ACC112 (cell line): ENCODE measurements around the gene WNT8B.

Source experiments
- H2AFZ ChIP-seq: fragments of 200-600 bp; sonication (generic); one replicate; pipeline ENCODE4 v1.6.0; 2017; ENCODE audit warnings: antibody characterized with exemption, low read length; ENCODE audit not compliant: unreplicated experiment
- H3K27ac ChIP-seq: fragments of 200-600 bp; sonication (generic); 2 replicates; pipeline ENCODE4 v1.5.1; 2014; ENCODE audit warnings: low read depth, mild to moderate bottlenecking, antibody characterized with exemption, low read length, moderate library complexity
- H3K27me3 ChIP-seq: fragments of 200-600 bp; sonication (generic); 2 replicates; pipeline ENCODE4 v1.6.1; 2014; ENCODE audit warnings: mild to moderate bottlenecking, antibody characterized with exemption, low read length, moderate library complexity, mixed read lengths; ENCODE audit not compliant: insufficient read depth
- H3K36me3 ChIP-seq: fragments of 200-600 bp; sonication (generic); 2 replicates; pipeline ENCODE4 v1.6.1; 2016; ENCODE audit warnings: mild to moderate bottlenecking, antibody characterized with exemption, low read length, moderate library complexity, mixed read lengths; ENCODE audit not compliant: insufficient read depth
- H3K4me1 ChIP-seq: fragments of 200-600 bp; sonication (generic); one replicate; pipeline ENCODE4 v1.6.1; 2016; ENCODE audit warnings: low read length, mixed read lengths; ENCODE audit not compliant: insufficient read depth, unreplicated experiment, control insufficient read depth
- H3K4me3 ChIP-seq: fragments of 200-600 bp; sonication (generic); 2 replicates; pipeline ENCODE4 v1.5.1; 2014; ENCODE audit warnings: mild to moderate bottlenecking, low read depth, low read length
- H3K79me2 ChIP-seq: fragments of 200-600 bp; sonication (generic); one replicate; pipeline ENCODE4 v1.6.0; 2016; ENCODE audit warnings: low read length; ENCODE audit not compliant: control insufficient read depth, unreplicated experiment, insufficient read depth

WNT8B gene, protein sequence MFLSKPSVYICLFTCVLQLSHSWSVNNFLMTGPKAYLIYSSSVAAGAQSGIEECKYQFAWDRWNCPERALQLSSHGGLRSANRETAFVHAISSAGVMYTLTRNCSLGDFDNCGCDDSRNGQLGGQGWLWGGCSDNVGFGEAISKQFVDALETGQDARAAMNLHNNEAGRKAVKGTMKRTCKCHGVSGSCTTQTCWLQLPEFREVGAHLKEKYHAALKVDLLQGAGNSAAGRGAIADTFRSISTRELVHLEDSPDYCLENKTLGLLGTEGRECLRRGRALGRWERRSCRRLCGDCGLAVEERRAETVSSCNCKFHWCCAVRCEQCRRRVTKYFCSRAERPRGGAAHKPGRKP

DNA sequence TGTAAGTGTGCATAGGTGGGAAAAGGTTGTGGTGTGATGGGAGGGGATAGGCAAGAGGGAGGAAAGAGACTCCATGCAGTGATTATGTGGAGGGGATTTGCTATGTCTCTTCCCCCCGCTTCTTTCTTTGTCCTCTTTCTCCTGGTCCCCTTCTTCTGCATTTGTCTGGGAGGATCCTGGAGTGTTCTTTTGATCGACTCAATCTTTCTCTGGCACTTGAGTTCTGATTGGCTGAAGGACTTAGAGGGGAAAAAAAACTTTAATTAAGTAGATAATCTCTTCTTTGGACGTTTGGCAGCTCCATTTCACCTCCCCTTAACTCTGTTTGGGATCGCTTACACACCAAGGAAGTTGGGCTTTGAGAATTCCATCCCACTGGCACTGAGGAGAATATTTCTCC is at the start of gene WNT8B:
Gene WNT8B, plus strand, starts transcription at position 301 of the 400 bp plus-strand sequence. CDS start 160 bp downstream, outside the sequence.
- Histone ChIP-seq H3K4me3 (no peak within 1 kb of the TSS), H2AFZ (no peak within 1 kb of the TSS), H3K79me2 (no peaks in the 10 kb centered on the region), H3K36me3 (no peaks in the 10 kb centered on the region), H3K4me1 (no peaks in the 10 kb centered on the region), H3K27ac (no peak within 1 kb of the TSS), H3K27me3 (peaks cover 51% of the 10 kb centered on the region)

DNA sequence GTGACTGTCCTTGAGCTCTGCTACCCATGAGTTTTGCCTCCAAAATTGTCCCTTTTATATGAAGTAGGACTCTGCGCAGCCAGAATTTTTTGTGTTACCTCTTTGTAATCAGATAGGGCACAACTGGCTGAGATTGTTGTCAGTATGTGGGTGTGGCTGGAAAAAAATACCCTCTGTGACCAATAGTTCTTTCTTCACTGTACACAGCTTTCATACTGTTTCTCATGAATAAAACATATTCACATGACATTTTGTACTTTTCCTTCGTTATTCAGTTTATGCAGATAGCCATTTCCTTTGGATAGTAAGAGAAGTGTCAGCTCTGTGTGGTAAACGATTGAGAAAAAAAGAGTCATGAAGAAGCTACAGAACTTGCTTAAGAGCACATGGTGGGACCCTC is 49.6 kb upstream of the WNT8B start:
- no peak overlapping the region for H3K27ac ChIP-seq
- H3K4me3 ChIP-seq: no peak overlapping the region
- peaks cover 5% of the 10 kb centered on the region; the same call in 1 of the 2 replicates for H3K27me3 ChIP-seq
- H3K79me2 ChIP-seq: no peaks in the 10 kb centered on the region
- H3K4me1 ChIP-seq: no peaks in the 10 kb centered on the region
- no peak overlapping the region for H2AFZ ChIP-seq
- H3K36me3 ChIP-seq: no peaks in the 10 kb centered on the region

DNA sequence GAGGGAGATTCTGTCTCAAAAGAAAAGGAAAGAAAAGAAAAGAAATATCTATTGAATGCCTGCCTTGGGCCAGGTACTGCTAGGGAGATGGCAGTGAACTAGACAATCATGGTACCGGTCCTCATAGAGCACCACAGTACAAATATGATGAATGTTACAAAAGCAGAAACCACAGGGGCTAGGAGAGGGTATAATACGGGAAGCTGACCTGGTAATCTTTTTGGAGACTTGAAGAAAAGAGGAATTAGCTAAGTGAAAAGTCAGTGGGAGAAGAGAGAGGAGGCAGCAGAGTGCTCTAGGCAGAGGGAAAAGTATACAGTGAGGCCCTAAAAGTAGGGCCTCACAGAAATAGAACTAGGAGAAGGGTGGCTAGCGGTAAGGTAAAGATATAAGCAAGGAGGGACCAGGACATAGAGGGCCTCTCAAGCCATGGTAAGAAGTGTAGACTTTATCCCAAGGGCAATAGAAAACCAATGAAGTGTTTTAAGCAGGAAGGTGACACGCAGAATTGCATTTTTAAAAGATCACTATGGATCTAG is 42.8 kb upstream of the WNT8B start:
- Histone ChIP-seq H3K36me3 (no peaks in the 10 kb centered on the region), H3K79me2 (no peaks in the 10 kb centered on the region), H2AFZ (no peak overlapping the region), H3K4me3 (no peak overlapping the region), H3K27me3 (peaks cover 17% of the 10 kb centered on the region; the same call in 1 of the 2 replicates), H3K27ac (no peak overlapping the region), H3K4me1 (no peaks in the 10 kb centered on the region)

DNA sequence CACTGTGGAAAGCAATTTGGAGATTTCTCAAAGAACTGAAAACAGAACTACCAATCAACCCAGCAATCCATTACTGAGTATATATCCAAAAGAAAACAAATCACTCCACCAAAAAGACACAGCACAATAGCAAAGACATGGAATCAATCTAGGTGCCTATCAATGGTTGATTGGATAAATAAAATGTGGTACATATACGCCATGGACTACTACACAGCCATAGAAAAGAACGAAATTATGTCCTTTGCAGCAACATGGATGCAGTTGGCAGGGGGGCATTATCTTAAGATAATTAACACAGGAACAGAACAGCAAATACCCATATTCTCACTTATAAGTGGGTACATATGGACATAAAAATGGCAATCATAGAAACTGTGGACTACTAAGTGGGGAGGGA is 35.4 kb upstream of the WNT8B start:
- Histone ChIP-seq H3K27me3 (no peaks in the 10 kb centered on the region), H2AFZ (no peak overlapping the region), H3K4me3 (no peak overlapping the region), H3K27ac (no peak overlapping the region), H3K79me2 (no peaks in the 10 kb centered on the region), H3K4me1 (no peaks in the 10 kb centered on the region), H3K36me3 (no peaks in the 10 kb centered on the region)

DNA sequence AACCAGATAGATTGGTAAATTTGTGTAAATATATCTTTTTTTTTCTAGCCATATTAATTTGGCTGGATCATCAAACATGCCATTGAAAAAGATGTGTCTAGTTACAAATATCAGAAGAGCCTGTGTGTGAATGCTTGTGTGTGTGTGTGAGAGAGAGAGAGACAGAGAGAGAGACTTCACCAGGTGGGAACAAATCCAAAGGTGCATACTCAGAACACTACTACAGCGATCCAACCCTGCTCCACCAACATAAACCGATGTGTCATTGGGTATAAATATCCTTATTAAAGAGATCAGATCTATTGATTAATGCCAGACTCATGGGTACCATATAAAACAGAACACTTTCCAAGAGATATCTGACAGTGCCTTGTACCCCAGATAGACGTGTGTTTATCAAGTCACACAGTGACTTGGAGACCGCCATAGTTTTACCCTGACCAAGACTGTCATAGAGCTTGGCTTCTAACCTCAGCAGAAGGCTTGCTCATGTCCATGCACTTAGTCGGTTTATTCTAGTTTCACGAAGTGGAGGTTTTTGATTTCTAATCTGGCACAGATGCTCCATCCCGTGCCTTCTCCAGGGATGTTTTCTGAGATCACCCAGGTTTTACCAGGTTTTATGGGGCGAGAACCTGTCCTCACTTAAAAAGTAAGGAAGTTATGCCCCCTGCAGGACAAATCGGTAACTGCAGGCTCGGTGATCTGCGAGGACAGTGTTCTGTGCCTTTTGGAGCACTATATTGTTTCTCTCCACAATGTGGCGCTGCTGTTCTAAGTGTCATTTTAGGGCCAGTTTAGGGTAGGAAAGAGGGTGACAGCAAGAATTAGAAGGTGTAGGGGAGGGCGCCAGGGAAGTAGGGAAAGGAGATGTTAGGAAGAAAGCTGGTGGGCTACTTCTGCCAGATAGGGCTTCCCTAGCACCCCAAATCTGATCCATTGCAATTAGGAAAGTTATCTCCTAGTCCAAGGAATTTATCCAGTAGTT is 29.3 kb upstream of the WNT8B start:
- Histone ChIP-seq H3K4me3 (no peak overlapping the region), H3K4me1 (no peaks in the 10 kb centered on the region), H2AFZ (no peak overlapping the region), H3K27ac (no peak overlapping the region), H3K36me3 (no peaks in the 10 kb centered on the region), H3K27me3 (no peaks in the 10 kb centered on the region), H3K79me2 (no peaks in the 10 kb centered on the region)

DNA sequence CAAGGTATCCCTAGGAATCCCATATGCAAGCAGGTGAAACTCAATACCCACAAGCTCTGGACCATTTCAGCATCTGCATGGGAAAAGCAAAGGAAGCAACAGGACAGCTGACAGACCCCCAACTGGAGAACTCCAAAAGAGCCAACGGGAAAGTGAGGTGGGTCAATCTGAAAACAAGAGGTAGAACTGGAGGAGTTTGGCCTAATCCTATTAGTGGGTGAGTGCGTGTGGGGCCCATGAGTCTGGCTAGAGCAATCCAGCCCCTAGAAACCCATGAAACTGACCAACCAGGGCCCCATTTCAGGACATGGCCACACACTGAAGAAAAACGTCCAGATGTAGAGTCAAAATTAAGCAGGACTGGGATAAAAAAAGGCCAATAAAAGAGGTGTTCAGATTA is 26.6 kb upstream of the WNT8B start:
- Histone ChIP-seq H3K4me1 (no peaks in the 10 kb centered on the region), H2AFZ (no peak overlapping the region)

DNA sequence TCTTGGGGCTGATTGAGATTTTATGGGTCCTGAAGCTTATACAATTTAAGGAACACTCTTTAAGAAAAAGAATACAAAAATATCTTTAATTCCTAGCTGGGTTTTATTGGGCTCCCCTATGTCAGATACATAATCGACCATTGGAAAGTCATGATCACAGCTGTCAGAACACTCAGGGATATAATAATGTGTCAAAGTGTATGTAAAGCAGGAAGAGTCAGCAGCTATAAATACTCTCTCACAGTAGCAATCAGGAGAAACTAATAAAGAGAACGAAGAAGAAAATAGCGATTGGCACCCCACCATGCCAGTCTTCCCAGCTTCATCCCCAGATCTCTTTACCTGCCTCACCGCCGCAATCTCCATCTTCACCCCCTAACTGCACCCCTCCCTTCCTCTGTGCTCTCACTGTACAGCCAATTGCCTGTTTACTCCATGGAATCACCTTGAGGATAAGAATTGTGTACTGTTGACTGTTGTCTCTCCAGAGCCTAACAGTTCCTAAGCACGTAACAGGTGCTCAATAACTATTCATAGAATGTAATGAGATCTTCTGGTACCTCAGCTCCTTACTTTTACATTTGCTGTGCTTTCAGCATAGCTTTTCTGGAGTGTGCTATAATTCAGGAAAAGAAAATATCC is 24.0 kb upstream of the WNT8B start:
- H3K36me3 ChIP-seq: no peaks in the 10 kb centered on the region
- no peak overlapping the region for H3K4me3 ChIP-seq
- H3K27ac ChIP-seq: no peak overlapping the region
- H3K79me2 ChIP-seq: no peaks in the 10 kb centered on the region
- H2AFZ ChIP-seq: no peak overlapping the region
- 0 out of 2 replicates have a peak, but pooled peaks cover 3% of the 10 kb centered on the region for H3K27me3 ChIP-seq
- H3K4me1 ChIP-seq: no peaks in the 10 kb centered on the region

More for the DNA sequence above, 26.6 kb upstream of the WNT8B start:
- no peaks in the 10 kb centered on the region for H3K36me3 ChIP-seq
- H3K79me2 ChIP-seq: no peaks in the 10 kb centered on the region
- no peak overlapping the region for H3K27ac ChIP-seq
- H3K27me3 ChIP-seq: no peaks in the 10 kb centered on the region
- H3K4me3 ChIP-seq: no peak overlapping the region

DNA sequence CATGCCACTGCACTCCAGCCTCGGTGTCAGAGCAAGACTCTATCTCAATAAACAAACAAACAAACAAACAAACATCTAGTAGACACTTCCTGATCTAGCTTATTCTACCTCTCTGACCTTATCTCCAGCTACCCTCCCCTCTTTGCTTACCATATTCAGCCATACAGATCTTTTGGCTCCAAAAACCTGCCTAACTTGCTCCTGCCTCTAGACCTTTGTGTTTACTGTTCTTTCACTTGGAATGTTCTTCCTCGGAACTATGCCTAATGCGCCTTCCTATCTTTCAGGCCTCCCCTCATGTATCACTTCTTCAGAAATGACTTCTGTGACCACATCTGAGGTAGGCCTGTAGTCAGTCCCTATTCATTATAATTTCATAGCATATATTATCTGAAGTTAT is 20.3 kb upstream of the WNT8B start:
- no peaks in the 10 kb centered on the region for H3K36me3 ChIP-seq
- H3K27me3 ChIP-seq: 0 out of 2 replicates have a peak, but pooled peaks cover 13% of the 10 kb centered on the region
- H3K4me1 ChIP-seq: no peaks in the 10 kb centered on the region
- H3K27ac ChIP-seq: no peak overlapping the region
- no peaks in the 10 kb centered on the region for H3K79me2 ChIP-seq
- no peak overlapping the region for H3K4me3 ChIP-seq
- H2AFZ ChIP-seq: no peak overlapping the region

DNA sequence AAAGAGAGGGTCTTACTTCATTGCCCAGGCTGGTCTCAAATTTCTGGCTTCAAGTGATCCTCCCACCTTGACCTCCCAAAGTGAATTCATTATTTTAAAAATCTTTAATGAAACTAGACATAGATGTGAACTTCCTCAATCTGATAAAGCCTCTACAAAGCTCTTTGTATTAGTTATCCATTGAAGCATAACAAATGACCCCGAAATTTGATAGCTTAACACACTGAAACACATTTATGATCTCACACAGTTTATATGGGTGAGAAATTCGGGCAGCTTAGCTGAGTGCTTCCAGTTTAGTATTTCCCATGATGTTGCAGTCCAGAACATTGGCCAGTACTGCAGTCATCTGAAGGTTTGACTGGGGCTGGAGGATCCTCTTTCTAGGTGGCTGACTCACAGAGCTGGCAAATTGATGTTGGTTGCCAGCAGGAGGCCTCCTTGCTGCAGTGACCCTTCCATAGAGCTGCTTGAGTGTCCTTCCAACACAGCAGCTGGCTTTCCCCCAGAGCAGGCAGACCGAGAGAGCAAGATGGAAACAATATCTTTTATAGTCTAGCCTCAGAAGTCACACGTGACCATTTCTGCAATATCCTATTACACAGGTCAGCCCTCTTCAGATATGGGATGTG is 16.6 kb upstream of the WNT8B start:
- H3K27me3 ChIP-seq: 0 out of 2 replicates have a peak, but pooled peaks cover 13% of the 10 kb centered on the region
- no peaks in the 10 kb centered on the region for H3K79me2 ChIP-seq
- no peaks in the 10 kb centered on the region for H3K4me1 ChIP-seq
- H2AFZ ChIP-seq: no peak overlapping the region
- no peak overlapping the region for H3K27ac ChIP-seq
- H3K36me3 ChIP-seq: no peaks in the 10 kb centered on the region
- no peak overlapping the region for H3K4me3 ChIP-seq

DNA sequence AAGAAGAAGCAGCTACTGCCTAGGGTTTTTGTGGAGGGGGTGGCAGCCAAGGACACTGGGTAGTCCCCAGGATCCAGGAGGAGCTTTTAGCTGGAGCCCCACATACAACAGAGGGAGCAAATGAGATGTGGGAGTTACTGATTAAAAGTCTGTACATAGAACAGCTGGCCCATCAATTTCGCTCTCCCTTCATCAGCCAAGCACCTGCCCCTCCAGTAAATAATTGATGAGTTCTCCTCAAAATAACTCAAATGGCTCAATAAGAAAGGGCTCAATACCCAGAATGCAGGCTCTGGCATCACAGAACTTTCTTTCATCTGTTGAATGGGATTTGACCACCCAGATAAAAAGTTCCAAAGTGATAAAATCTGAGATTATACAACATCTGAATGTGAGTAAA is 15.1 kb upstream of the WNT8B start:
- Histone ChIP-seq H3K4me1 (no peaks in the 10 kb centered on the region), H2AFZ (no peak overlapping the region), H3K79me2 (no peaks in the 10 kb centered on the region), H3K36me3 (no peaks in the 10 kb centered on the region), H3K27me3 (peaks cover 13% of the 10 kb centered on the region; the same call in 1 of the 2 replicates), H3K27ac (no peak overlapping the region), H3K4me3 (no peak overlapping the region)
